ENCODE measurements around the gene TMCC1.
"Not testable (repeated sequence)": the region's sequence is repeated elsewhere in the genome, so short reads cannot be mapped to it uniquely, and the experiment has no call there.

TMCC1 gene

GRCh38 chr3:129831942-129832341 lies 61.6 kb downstream of the TMCC1 start:
- not testable (repeated sequence) for H3K36me3 ChIP-seq (ENCODE audit: control insufficient read depth, insufficient read depth, low read length); H3K27me3 ChIP-seq (ENCODE audit: control insufficient read depth, insufficient read depth, low read length); H3K4me3 ChIP-seq (ENCODE audit: low read depth, low read length); H3K9ac ChIP-seq (ENCODE audit: low read depth, low read length); H3K4me1 ChIP-seq (ENCODE audit: control insufficient read depth, insufficient read depth, low read length); H3K9me3 ChIP-seq (ENCODE audit: control insufficient read depth, insufficient read depth, low read length)

GRCh38 chr3:129831503-129831902 lies 62.0 kb downstream of the TMCC1 start:
- H3K9me3 ChIP-seq (ENCODE audit: control insufficient read depth, insufficient read depth, low read length): no peaks in the 10 kb centered on the region
- no peaks in the 10 kb centered on the region for H3K36me3 ChIP-seq (ENCODE audit: control insufficient read depth, insufficient read depth, low read length)
- H3K9ac ChIP-seq (ENCODE audit: low read depth, low read length): no peak overlapping the region
- H3K4me3 ChIP-seq (ENCODE audit: low read depth, low read length): no peak overlapping the region
- H3K27me3 ChIP-seq (ENCODE audit: control insufficient read depth, insufficient read depth, low read length): no peaks in the 10 kb centered on the region
- H3K4me1 ChIP-seq (ENCODE audit: control insufficient read depth, insufficient read depth, low read length): no peaks in the 10 kb centered on the region

- no peaks in the 10 kb centered on the region for H3K36me3 ChIP-seq (ENCODE audit: control insufficient read depth, insufficient read depth, low read length)
- H3K27me3 ChIP-seq (ENCODE audit: control insufficient read depth, insufficient read depth, low read length): no peaks in the 10 kb centered on the region
- H3K9ac ChIP-seq (ENCODE audit: low read depth, low read length): no peak overlapping the region
- H3K4me3 ChIP-seq (ENCODE audit: low read depth, low read length): no peak overlapping the region
- H3K9me3 ChIP-seq (ENCODE audit: control insufficient read depth, insufficient read depth, low read length): no peaks in the 10 kb centered on the region
- no peaks in the 10 kb centered on the region for H3K4me1 ChIP-seq (ENCODE audit: control insufficient read depth, insufficient read depth, low read length)
These were observed 63.9 kb downstream of the TMCC1 start for GRCh38 chr3:129829640-129830039.

GRCh38 chr3:129827765-129828164 lies 65.7 kb downstream of the TMCC1 start:
- no peak overlapping the region for H3K4me3 ChIP-seq (ENCODE audit: low read depth, low read length)
- H3K4me1 ChIP-seq (ENCODE audit: control insufficient read depth, insufficient read depth, low read length): no peaks in the 10 kb centered on the region
- no peak overlapping the region for H3K9ac ChIP-seq (ENCODE audit: low read depth, low read length)
- no peaks in the 10 kb centered on the region for H3K27me3 ChIP-seq (ENCODE audit: control insufficient read depth, insufficient read depth, low read length)
- no peaks in the 10 kb centered on the region for H3K9me3 ChIP-seq (ENCODE audit: control insufficient read depth, insufficient read depth, low read length)
- no peaks in the 10 kb centered on the region for H3K36me3 ChIP-seq (ENCODE audit: control insufficient read depth, insufficient read depth, low read length)

GRCh38 chr3:129824926-129825541 lies 68.5 kb downstream of the TMCC1 start:
- Histone ChIP-seq H3K9ac (ENCODE audit: low read depth, low read length) (no peak overlapping the region), H3K4me1 (ENCODE audit: control insufficient read depth, insufficient read depth, low read length) (no peaks in the 10 kb centered on the region), H3K27me3 (ENCODE audit: control insufficient read depth, insufficient read depth, low read length) (no peaks in the 10 kb centered on the region), H3K9me3 (ENCODE audit: control insufficient read depth, insufficient read depth, low read length) (no peaks in the 10 kb centered on the region), H3K4me3 (ENCODE audit: low read depth, low read length) (no peak overlapping the region), H3K36me3 (ENCODE audit: control insufficient read depth, insufficient read depth, low read length) (no peaks in the 10 kb centered on the region)

- H3K36me3 ChIP-seq (ENCODE audit: control insufficient read depth, insufficient read depth, low read length): no peaks in the 10 kb centered on the region
- no peak overlapping the region for H3K9ac ChIP-seq (ENCODE audit: low read depth, low read length)
- H3K9me3 ChIP-seq (ENCODE audit: control insufficient read depth, insufficient read depth, low read length): no peaks in the 10 kb centered on the region
- H3K4me3 ChIP-seq (ENCODE audit: low read depth, low read length): no peak overlapping the region
- H3K27me3 ChIP-seq (ENCODE audit: control insufficient read depth, insufficient read depth, low read length): no peaks in the 10 kb centered on the region
- H3K4me1 ChIP-seq (ENCODE audit: control insufficient read depth, insufficient read depth, low read length): no peaks in the 10 kb centered on the region
These were observed 70.8 kb downstream of the TMCC1 start for GRCh38 chr3:129822679-129823078.

GRCh38 chr3:129822241-129822640 lies 71.3 kb downstream of the TMCC1 start:
- Histone ChIP-seq H3K9me3 (ENCODE audit: control insufficient read depth, insufficient read depth, low read length) (no peaks in the 10 kb centered on the region), H3K9ac (ENCODE audit: low read depth, low read length) (no peak overlapping the region), H3K4me1 (ENCODE audit: control insufficient read depth, insufficient read depth, low read length) (no peaks in the 10 kb centered on the region), H3K4me3 (ENCODE audit: low read depth, low read length) (no peak overlapping the region), H3K27me3 (ENCODE audit: control insufficient read depth, insufficient read depth, low read length) (no peaks in the 10 kb centered on the region), H3K36me3 (ENCODE audit: control insufficient read depth, insufficient read depth, low read length) (no peaks in the 10 kb centered on the region)

- no peak overlapping the region for H3K9ac ChIP-seq (ENCODE audit: low read depth, low read length)
- no peaks in the 10 kb centered on the region for H3K4me1 ChIP-seq (ENCODE audit: control insufficient read depth, insufficient read depth, low read length)
- no peaks in the 10 kb centered on the region for H3K27me3 ChIP-seq (ENCODE audit: control insufficient read depth, insufficient read depth, low read length)
- H3K4me3 ChIP-seq (ENCODE audit: low read depth, low read length): no peak overlapping the region
- H3K9me3 ChIP-seq (ENCODE audit: control insufficient read depth, insufficient read depth, low read length): no peaks in the 10 kb centered on the region
- no peaks in the 10 kb centered on the region for H3K36me3 ChIP-seq (ENCODE audit: control insufficient read depth, insufficient read depth, low read length)
These were observed 72.9 kb downstream of the TMCC1 start for GRCh38 chr3:129820587-129820986.

- Histone ChIP-seq H3K36me3 (ENCODE audit: control insufficient read depth, insufficient read depth, low read length) (no peaks in the 10 kb centered on the region), H3K4me3 (ENCODE audit: low read depth, low read length) (no peak overlapping the region), H3K27me3 (ENCODE audit: control insufficient read depth, insufficient read depth, low read length) (no peaks in the 10 kb centered on the region), H3K9ac (ENCODE audit: low read depth, low read length) (no peak overlapping the region), H3K4me1 (ENCODE audit: control insufficient read depth, insufficient read depth, low read length) (no peaks in the 10 kb centered on the region), H3K9me3 (ENCODE audit: control insufficient read depth, insufficient read depth, low read length) (no peaks in the 10 kb centered on the region)
These were observed 80.9 kb downstream of the TMCC1 start for GRCh38 chr3:129812589-129812988.

GRCh38 chr3:129809297-129809696 lies 84.2 kb downstream of the TMCC1 start:
- Histone ChIP-seq H3K9ac (ENCODE audit: low read depth, low read length) (no peak overlapping the region), H3K27me3 (ENCODE audit: control insufficient read depth, insufficient read depth, low read length) (no peaks in the 10 kb centered on the region), H3K4me1 (ENCODE audit: control insufficient read depth, insufficient read depth, low read length) (no peaks in the 10 kb centered on the region), H3K36me3 (ENCODE audit: control insufficient read depth, insufficient read depth, low read length) (no peaks in the 10 kb centered on the region), H3K4me3 (ENCODE audit: low read depth, low read length) (no peak overlapping the region), H3K9me3 (ENCODE audit: control insufficient read depth, insufficient read depth, low read length) (no peaks in the 10 kb centered on the region)

- H3K36me3 ChIP-seq (ENCODE audit: control insufficient read depth, insufficient read depth, low read length): no peaks in the 10 kb centered on the region
- no peaks in the 10 kb centered on the region for H3K9me3 ChIP-seq (ENCODE audit: control insufficient read depth, insufficient read depth, low read length)
- no peak overlapping the region for H3K9ac ChIP-seq (ENCODE audit: low read depth, low read length)
- no peaks in the 10 kb centered on the region for H3K27me3 ChIP-seq (ENCODE audit: control insufficient read depth, insufficient read depth, low read length)
- no peak overlapping the region for H3K4me3 ChIP-seq (ENCODE audit: low read depth, low read length)
- peaks cover 27% of the 10 kb centered on the region for H3K4me1 ChIP-seq (ENCODE audit: control insufficient read depth, insufficient read depth, low read length)
These were observed 97.4 kb downstream of the TMCC1 start for GRCh38 chr3:129796146-129796545.

- peaks cover 27% of the 10 kb centered on the region for H3K4me1 ChIP-seq (ENCODE audit: control insufficient read depth, insufficient read depth, low read length)
- no peaks in the 10 kb centered on the region for H3K36me3 ChIP-seq (ENCODE audit: control insufficient read depth, insufficient read depth, low read length)
- no peaks in the 10 kb centered on the region for H3K9me3 ChIP-seq (ENCODE audit: control insufficient read depth, insufficient read depth, low read length)
- H3K9ac ChIP-seq (ENCODE audit: low read depth, low read length): no peak overlapping the region
- no peaks in the 10 kb centered on the region for H3K27me3 ChIP-seq (ENCODE audit: control insufficient read depth, insufficient read depth, low read length)
- no peak overlapping the region for H3K4me3 ChIP-seq (ENCODE audit: low read depth, low read length)
These were observed 98.1 kb downstream of the TMCC1 start for GRCh38 chr3:129795186-129796010.
